GM10266 (cell line): Measurements from ENCODE around the gene ANKRD33B.

ENCODE experiments used
- DNase-seq: peaks from one replicate; pipeline ENCODE4 v3.0.0; 2012; ENCODE audit errors: extremely low spot score
- TF ChIP-seq, protein P1 (sequence below): IDR thresholded peaks from 2 replicates; pipeline ENCODE4 v1.5.1; 2012; ENCODE audit warnings: mild to moderate bottlenecking, low read depth; ENCODE audit not compliant: control insufficient read depth, insufficient read depth; ENCODE audit errors: missing control alignments

Gene ANKRD33B

GRCh38 chr5:10555277-10555684 is 8.6 kb upstream of the ANKRD33B start:
- no peak for DNase-seq
- TF ChIP-seq, protein P1, sequence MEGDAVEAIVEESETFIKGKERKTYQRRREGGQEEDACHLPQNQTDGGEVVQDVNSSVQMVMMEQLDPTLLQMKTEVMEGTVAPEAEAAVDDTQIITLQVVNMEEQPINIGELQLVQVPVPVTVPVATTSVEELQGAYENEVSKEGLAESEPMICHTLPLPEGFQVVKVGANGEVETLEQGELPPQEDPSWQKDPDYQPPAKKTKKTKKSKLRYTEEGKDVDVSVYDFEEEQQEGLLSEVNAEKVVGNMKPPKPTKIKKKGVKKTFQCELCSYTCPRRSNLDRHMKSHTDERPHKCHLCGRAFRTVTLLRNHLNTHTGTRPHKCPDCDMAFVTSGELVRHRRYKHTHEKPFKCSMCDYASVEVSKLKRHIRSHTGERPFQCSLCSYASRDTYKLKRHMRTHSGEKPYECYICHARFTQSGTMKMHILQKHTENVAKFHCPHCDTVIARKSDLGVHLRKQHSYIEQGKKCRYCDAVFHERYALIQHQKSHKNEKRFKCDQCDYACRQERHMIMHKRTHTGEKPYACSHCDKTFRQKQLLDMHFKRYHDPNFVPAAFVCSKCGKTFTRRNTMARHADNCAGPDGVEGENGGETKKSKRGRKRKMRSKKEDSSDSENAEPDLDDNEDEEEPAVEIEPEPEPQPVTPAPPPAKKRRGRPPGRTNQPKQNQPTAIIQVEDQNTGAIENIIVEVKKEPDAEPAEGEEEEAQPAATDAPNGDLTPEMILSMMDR, result no peak

DNA sequence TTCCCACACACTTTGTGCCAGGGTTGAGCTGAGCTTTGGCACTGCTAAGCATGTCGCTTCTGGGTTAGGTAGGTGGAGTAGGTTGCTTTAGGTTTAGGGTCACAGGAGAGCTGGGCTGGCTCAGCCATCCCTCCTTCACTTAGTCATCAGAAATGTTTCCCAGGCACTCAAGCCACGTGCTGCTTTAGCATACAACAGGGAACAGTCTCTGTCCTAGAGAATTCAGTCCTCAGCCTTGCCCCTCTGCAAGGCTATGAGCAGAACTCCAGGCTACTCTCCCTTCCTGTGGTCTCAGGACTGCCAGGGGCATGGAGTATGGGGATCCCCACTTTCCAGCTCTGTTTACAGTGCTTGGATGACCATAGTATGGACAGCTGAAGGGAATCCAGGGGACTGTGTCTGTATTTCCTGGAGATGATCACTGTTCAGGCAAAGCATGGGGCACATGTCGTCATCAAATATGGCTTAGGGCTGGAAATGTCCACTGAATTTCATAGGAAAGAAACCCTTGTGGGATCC is 7.5 kb upstream of the ANKRD33B start:
- TF ChIP-seq, protein P1, result no peak
- DNase-seq, result no peak

GRCh38 chr5:10556893-10557746 is 6.8 kb upstream of the ANKRD33B start:
- TF ChIP-seq, protein P1, result no peak
- DNase-seq, result no peak

DNA sequence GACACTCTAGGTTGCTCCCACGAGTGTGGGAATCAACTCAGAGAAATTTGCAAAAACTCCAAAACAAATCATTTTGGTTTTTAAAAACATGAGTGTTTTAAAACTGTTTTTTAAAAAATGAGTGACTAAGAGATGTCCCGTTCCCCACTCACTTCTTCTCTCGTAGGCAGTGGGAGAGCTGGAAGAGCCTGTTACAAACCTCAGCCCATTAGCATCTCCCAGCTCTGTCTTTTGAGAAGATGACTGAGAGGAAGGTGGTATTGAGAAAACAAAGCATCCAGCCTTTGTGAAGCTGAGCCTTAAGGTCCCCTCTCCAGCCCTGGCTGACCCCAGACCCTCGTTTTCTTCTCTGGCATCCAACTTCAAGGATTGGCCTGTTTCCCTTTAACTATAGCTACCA is 4.7 kb upstream of the ANKRD33B start:
- no peak for DNase-seq
- TF ChIP-seq, protein P1, result no peak

DNA sequence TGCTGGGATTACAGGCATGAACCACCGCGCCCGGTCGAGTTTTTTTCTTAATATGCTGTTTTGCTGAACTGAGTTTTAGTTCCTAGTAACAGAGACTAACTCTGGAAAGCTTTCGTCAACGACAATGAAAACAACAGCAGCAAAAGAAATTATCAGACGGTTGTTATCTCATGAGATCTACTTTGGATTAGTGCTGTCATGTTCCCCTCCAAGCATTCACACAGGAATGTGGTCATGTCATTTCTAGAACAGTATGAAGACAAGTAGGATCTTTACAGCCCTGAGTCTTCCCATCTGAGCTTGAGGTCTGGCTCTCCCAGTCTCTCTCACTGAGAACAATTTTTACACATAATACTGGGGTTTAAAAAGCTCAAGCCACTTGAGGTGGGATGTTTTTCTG is 4.0 kb upstream of the ANKRD33B start:
- no peak for DNase-seq
- TF ChIP-seq, protein P1, result no peak

GRCh38 chr5:10562201-10563109 is 1.4 kb upstream of the ANKRD33B start:
- TF ChIP-seq, protein P1, result no peak
- peak; percentile 74 for DNase-seq
